Progenitor cell of endocrine pancreas (in vitro differentiated cells): ENCODE measurements around the gene CBFA2T3. TPM values are rescaled to one million over a fixed set of nuclear protein-coding genes. Genes with fewer than 3 reads are reported as not detected.

Source experiments
- DNase-seq: peaks from one replicate; pipeline ENCODE4 v3.0.0; 2021; ENCODE audit warnings: low spot score; ENCODE audit not compliant: unreplicated experiment
- H3K27ac Mint-ChIP-seq: 2 replicates; pipeline ENCODE4 v1.8.0; 2021; ENCODE audit warnings: mild to moderate bottlenecking, moderate library complexity, mixed read lengths
- H3K27me3 Mint-ChIP-seq: 2 replicates; pipeline ENCODE4 v1.8.0; 2021; ENCODE audit warnings: mixed read lengths
- H3K36me3 Mint-ChIP-seq: 2 replicates; pipeline ENCODE4 v1.8.0; 2022; ENCODE audit warnings: mixed read lengths; ENCODE audit not compliant: insufficient read depth
- H3K4me1 Mint-ChIP-seq: 2 replicates; pipeline ENCODE4 v1.8.0; 2021; ENCODE audit warnings: low read depth, mixed read lengths
- H3K4me3 Mint-ChIP-seq: 2 replicates; pipeline ENCODE4 v1.8.0; 2021; ENCODE audit warnings: low read depth, mild to moderate bottlenecking, moderate library complexity, mixed read lengths
- H3K9me3 Mint-ChIP-seq: 2 replicates; pipeline ENCODE4 v1.8.0; 2021; ENCODE audit warnings: low read depth, mixed read lengths
- total RNA-seq: library from RNA; stranded (reverse); gene quantifications from 2 replicates; pipeline ENCODE4 v1.2.1, GENCODE V29; 2021
- TF ChIP-seq, protein P1 (sequence below): fragments of 200-600 bp; sonication (generic); IDR thresholded peaks from one replicate; pipeline ENCODE4 v1.5.0; 2021; ENCODE audit warnings: antibody characterized with exemption, mild to moderate bottlenecking; ENCODE audit not compliant: unreplicated experiment

Gene CBFA2T3
- total RNA-seq, 1 donor from 2014 or later: 12.9 TPM

DNA sequence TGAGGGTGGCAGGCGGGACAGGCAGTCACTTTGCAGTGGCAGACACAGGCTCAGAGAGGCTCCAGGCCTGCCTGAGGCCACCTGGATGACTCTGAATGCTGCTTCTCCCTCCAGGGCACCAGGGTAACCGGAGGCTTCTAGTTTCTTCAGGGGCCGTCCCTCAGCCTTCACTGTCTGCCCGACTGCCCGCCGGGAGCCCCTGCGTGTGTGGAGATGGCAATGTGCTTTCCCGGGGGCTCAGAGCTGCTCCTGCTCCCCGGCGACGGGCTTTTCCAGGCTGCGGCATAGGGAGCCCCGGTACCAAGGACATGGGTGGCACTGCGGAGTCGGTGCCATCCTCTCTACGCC is 51.5 kb downstream of the CBFA2T3 start:
- TF ChIP-seq, protein P1, sequence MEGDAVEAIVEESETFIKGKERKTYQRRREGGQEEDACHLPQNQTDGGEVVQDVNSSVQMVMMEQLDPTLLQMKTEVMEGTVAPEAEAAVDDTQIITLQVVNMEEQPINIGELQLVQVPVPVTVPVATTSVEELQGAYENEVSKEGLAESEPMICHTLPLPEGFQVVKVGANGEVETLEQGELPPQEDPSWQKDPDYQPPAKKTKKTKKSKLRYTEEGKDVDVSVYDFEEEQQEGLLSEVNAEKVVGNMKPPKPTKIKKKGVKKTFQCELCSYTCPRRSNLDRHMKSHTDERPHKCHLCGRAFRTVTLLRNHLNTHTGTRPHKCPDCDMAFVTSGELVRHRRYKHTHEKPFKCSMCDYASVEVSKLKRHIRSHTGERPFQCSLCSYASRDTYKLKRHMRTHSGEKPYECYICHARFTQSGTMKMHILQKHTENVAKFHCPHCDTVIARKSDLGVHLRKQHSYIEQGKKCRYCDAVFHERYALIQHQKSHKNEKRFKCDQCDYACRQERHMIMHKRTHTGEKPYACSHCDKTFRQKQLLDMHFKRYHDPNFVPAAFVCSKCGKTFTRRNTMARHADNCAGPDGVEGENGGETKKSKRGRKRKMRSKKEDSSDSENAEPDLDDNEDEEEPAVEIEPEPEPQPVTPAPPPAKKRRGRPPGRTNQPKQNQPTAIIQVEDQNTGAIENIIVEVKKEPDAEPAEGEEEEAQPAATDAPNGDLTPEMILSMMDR: no peak
- Mint-ChIP-seq H3K9me3 (no peaks in the 10 kb centered on the region), H3K36me3 (no peaks in the 10 kb centered on the region), H3K4me1 (peaks cover 15% of the 10 kb centered on the region), H3K27me3 (no peaks in the 10 kb centered on the region), H3K27ac (no peak overlapping the region), H3K4me3 (no peak overlapping the region)
- DNase-seq: no peak

DNA sequence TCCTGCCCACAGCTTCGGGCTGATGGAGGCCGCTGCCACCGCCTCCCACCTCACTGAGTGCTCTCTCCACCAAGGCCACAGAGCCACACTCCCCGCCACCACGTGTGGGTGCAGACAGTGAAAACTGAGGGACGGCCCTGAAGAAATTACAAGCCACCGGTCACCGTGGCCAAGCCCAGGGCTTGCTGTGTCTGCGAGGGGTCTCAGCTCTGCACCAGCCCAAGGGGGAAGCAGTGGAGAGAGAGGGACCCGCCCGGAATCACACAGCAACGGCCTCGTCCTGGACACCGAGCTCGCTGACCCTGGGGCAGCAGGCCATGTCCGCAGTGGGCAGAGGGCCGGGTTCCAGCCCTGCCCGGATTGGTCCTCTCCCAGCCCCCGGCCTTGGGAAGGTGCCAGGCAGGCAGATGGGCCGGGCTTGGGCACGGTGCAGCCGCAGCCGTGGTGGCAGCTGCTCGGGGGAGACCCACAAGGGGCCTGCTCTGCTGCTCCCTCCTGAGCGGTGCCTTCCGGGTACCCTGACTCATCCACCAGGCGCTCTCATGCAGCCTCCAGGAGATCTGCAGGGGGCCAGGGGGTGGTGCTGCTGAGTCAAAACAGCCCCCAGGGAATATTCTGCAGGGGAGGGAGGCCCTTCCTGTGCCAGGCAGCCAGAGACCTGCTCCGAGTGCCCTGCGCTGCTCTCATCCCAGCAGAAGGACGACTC is 52.0 kb downstream of the CBFA2T3 start:
- Mint-ChIP-seq H3K9me3 (no peaks in the 10 kb centered on the region), H3K4me1 (peaks cover 15% of the 10 kb centered on the region), H3K4me3 (no peak overlapping the region), H3K27ac (no peak overlapping the region), H3K36me3 (no peaks in the 10 kb centered on the region), H3K27me3 (no peaks in the 10 kb centered on the region)
- TF ChIP-seq, protein P1: no peak
- no peak for DNase-seq

DNA sequence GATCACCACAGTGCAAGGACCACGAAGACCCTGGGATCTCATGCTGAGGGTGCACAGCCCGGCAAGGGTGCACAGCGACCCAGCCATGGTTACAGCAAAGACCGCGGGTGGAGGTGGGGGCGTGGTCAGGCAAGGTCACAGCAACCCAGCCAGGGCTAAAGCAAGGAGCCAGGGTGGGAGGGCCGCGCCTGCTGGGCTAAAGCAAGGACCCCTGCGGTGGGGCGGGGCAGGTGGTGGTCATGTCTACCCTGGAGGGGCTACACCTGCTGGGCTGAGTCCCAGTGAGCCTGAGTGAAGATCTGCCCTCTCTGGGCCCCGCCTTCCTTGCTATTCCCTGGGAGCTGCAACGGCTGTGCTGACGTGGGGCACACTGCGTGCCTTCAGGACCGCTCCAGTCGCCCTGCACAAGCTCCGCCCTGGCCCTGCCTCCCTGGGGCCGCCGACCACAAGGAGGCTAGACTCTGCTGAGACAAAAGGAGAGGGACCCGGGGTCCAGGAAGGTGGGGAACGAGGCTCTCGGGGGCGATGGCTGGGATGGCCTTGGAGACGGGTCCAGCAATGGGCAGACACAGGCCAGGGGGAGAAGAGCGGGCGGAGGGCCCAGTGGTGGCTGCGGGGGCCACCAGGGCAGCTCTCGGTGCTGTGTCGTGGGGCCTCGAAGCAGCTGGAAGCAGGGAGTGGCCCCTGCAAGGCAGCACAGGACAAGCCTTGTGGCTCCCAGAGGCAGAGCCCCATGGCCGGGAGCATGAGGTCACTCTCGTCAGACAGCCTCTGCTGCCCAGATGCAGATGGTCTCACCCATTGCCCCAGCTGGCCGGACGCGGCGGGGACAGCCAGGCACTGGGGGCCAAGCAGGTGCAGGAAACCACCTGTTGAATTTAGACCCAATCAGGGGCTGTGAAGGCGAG is 52.8 kb downstream of the CBFA2T3 start:
- Mint-ChIP-seq H3K4me1 (peaks cover 13% of the 10 kb centered on the region), H3K36me3 (no peaks in the 10 kb centered on the region), H3K27ac (peak overlapping the region; percentile 56), H3K4me3 (no peak overlapping the region), H3K9me3 (no peaks in the 10 kb centered on the region), H3K27me3 (no peaks in the 10 kb centered on the region)
- DNase-seq: no peak
- TF ChIP-seq, protein P1: no peak

DNA sequence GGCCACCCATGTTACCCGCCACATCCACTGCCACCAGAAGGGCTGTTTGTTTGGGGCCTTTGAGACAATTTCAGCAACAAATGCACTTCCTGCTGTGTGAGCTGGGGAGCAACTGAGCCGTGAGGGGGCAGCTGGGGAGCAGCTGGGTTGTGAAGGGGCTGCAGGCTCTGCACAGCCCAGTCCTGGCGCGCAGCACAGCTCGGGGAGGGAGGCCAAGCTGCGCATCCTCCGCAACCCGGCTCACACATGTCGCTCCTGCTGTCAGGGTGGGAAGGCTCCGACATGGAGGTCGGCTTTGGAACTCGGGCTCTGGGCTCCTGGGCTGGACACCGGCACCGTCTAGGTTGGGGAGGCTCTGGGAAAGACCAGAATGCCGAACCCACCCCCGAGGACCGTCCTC is 53.6 kb downstream of the CBFA2T3 start:
- Mint-ChIP-seq H3K27ac (no peak overlapping the region), H3K9me3 (no peaks in the 10 kb centered on the region), H3K4me3 (no peak overlapping the region), H3K27me3 (no peaks in the 10 kb centered on the region), H3K4me1 (peaks cover 6% of the 10 kb centered on the region), H3K36me3 (no peaks in the 10 kb centered on the region)
- DNase-seq: no peak
- TF ChIP-seq, protein P1: no peak

DNA sequence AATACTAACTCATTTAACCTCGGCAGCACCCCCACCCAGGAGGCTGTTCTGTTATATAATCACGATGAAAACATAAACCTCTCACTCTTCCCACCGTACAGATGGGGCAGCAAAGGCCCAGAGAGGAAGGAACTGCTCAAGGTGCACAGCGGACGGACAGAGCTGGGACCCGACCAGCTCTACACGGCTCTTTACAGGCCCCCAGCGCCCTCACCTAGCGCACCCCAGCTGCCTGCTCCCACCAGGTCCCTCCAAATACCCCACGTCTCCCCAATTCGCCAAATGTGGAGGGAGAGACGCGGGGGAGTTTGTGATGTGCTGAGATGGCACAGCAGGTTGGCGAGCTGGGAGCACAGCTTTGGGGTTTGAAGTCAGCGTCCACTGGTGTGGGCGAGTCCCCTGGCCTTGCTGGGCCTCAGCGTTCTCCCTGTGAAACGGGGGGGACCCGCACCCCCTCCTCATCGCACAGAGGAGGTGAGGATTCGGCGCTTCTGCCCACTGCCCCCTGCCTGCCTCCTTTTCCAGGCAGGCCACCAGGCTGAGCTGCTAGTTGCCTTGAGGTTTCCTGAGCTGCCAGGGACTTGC is 54.1 kb downstream of the CBFA2T3 start:
- H3K4me3 Mint-ChIP-seq: no peak overlapping the region
- no peak for DNase-seq
- no peaks in the 10 kb centered on the region for H3K27me3 Mint-ChIP-seq
- H3K27ac Mint-ChIP-seq: no peak overlapping the region
- H3K9me3 Mint-ChIP-seq: no peaks in the 10 kb centered on the region
- TF ChIP-seq, protein P1: no peak
- no peaks in the 10 kb centered on the region for H3K36me3 Mint-ChIP-seq
- H3K4me1 Mint-ChIP-seq: peaks cover 4% of the 10 kb centered on the region
